Keratinocyte (primary cell): ENCODE results near the gene SMIM33.

Source experiments
- EZH2 ChIP-seq: IDR thresholded peaks from one replicate; pipeline ENCODE4 v1.6.1; 2012; ENCODE audit warnings: inconsistent platforms, mild to moderate bottlenecking, low read length, moderate library complexity
- TF ChIP-seq, protein P1 (sequence below), 3 experiments: IDR thresholded peaks in 1 of 3; conservative IDR thresholded peaks in 1 of 3; optimal IDR thresholded peaks in 1 of 3; 2 replicates in 2 of 3; 3 replicates in 1 of 3; pipeline versions ENCODE3 to v1.5.1; 2011; ENCODE audit warnings: low read length in 3 of 3, mild to moderate bottlenecking in 3 of 3, moderate library complexity in 2 of 3, control low read depth in 1 of 3, inconsistent platforms in 1 of 3; ENCODE audit not compliant: insufficient read depth in 2 of 3; ENCODE audit errors: extremely low read depth in 1 of 3

DNA sequence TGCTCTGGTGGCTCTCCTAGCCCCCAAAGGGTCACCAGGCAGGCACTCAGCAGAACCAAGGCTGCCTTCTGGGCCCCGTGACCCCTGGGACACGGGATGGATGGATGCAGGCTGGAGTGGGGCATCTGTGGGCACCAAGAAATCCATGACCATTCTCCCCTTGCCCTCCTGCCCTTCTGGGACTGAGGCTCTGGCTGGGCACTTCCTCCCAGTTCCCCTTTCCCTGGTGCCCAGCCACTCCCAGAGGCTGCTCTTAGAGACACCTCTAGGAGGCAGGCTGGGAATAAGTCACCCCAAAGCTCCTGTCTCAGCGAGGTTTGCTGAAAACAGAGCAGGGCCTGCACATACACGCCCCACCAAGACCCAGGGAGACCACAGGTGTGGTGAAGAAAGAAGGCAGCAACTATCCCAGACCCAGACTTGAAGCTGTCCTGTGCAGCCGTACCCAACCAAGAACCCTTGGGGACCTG, 10.8 kb downstream of the SMIM33 start:
- TF ChIP-seq, protein P1, sequence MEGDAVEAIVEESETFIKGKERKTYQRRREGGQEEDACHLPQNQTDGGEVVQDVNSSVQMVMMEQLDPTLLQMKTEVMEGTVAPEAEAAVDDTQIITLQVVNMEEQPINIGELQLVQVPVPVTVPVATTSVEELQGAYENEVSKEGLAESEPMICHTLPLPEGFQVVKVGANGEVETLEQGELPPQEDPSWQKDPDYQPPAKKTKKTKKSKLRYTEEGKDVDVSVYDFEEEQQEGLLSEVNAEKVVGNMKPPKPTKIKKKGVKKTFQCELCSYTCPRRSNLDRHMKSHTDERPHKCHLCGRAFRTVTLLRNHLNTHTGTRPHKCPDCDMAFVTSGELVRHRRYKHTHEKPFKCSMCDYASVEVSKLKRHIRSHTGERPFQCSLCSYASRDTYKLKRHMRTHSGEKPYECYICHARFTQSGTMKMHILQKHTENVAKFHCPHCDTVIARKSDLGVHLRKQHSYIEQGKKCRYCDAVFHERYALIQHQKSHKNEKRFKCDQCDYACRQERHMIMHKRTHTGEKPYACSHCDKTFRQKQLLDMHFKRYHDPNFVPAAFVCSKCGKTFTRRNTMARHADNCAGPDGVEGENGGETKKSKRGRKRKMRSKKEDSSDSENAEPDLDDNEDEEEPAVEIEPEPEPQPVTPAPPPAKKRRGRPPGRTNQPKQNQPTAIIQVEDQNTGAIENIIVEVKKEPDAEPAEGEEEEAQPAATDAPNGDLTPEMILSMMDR (optimal IDR thresholded peaks at IDR 0.05 in 1 of 3, IDR thresholded peaks at IDR 0.05 in 1 of 3, conservative IDR thresholded peaks at IDR 0.05 in 1 of 3; ENCODE audit: extremely low read depth in 1 of 3, insufficient read depth in 2 of 3, low read length in 3 of 3), result peak in 2 of 3 experiments; percentile 49 to 62
- no peak for TF ChIP-seq EZH2
